H9 (cell line): Measurements from ENCODE around the gene PLXNA4. TPM values are rescaled to one million over a fixed set of nuclear protein-coding genes. Genes with fewer than 3 reads are reported as not detected.

Source experiments
- DNase-seq: peaks from one replicate; pipeline ENCODE4 v3.0.0-alpha.2; 2017
- H2AFZ ChIP-seq: one replicate; pipeline ENCODE4 v1.6.1; 2013; ENCODE audit warnings: mild to moderate bottlenecking, low read length, control low read depth, moderate library complexity
- H2AK5ac ChIP-seq: 2 replicates; pipeline ENCODE4 v1.6.1; 2013; ENCODE audit warnings: low read length, control low read depth, mixed read lengths; ENCODE audit not compliant: insufficient read length
- H2BK120ac ChIP-seq: one replicate; pipeline ENCODE4 v1.6.1; 2013; ENCODE audit warnings: low read depth, mild to moderate bottlenecking, low read length, control low read depth, inconsistent platforms; ENCODE audit not compliant: poor library complexity, severe bottlenecking
- H2BK12ac ChIP-seq: 2 replicates; pipeline ENCODE4 v1.6.1; 2013; ENCODE audit warnings: low read length, control low read depth, mixed read lengths, low read depth; ENCODE audit not compliant: insufficient read length
- H2BK15ac ChIP-seq: 2 replicates; pipeline ENCODE4 v1.6.1; 2013; ENCODE audit warnings: low read depth, low read length, control low read depth
- H2BK20ac ChIP-seq: one replicate; pipeline ENCODE4 v1.6.1; 2013; ENCODE audit warnings: low read depth, mild to moderate bottlenecking, low read length, control low read depth, inconsistent platforms; ENCODE audit not compliant: poor library complexity, severe bottlenecking
- H2BK5ac ChIP-seq: 2 replicates; pipeline ENCODE4 v1.6.1; 2013; ENCODE audit warnings: low read length, control low read depth, mixed read lengths; ENCODE audit not compliant: insufficient read length
- H3K14ac ChIP-seq: 2 replicates; pipeline ENCODE4 v1.6.1; 2013; ENCODE audit warnings: low read length, control low read depth; ENCODE audit not compliant: insufficient read depth
- H3K18ac ChIP-seq: 2 replicates; pipeline ENCODE4 v1.6.1; 2013; ENCODE audit warnings: low read depth, mild to moderate bottlenecking, mixed read lengths, low read length, control low read depth; ENCODE audit not compliant: insufficient read length
- H3K23ac ChIP-seq: 2 replicates; pipeline ENCODE4 v1.6.1; 2013; ENCODE audit warnings: low read length, control low read depth, mixed read lengths, low read depth; ENCODE audit not compliant: insufficient read length
- H3K23me2 ChIP-seq: 2 replicates; pipeline ENCODE4 v1.6.1; 2013; ENCODE audit warnings: low read depth, mild to moderate bottlenecking, mixed read lengths, low read length, control low read depth; ENCODE audit not compliant: insufficient read length, poor library complexity, severe bottlenecking
- H3K27ac ChIP-seq: 2 replicates; pipeline ENCODE4 v1.5.1; 2013; ENCODE audit warnings: low read length, control low read depth, mixed read lengths, low read depth; ENCODE audit not compliant: insufficient read length
- H3K27me3 ChIP-seq: 2 replicates; pipeline ENCODE4 v1.6.1; 2013; ENCODE audit warnings: low read length, control low read depth, inconsistent platforms; ENCODE audit not compliant: insufficient read depth
- H3K4ac ChIP-seq: 2 replicates; pipeline ENCODE4 v1.6.1; 2013; ENCODE audit warnings: low read depth, mild to moderate bottlenecking, control low read depth, inconsistent platforms, low read length, moderate library complexity
- H3K4me1 ChIP-seq: 2 replicates; pipeline ENCODE4 v1.6.1; 2013; ENCODE audit warnings: low read length, control low read depth, inconsistent platforms; ENCODE audit not compliant: insufficient read depth
- H3K4me2 ChIP-seq: 2 replicates; pipeline ENCODE4 v1.6.1; 2013; ENCODE audit warnings: low read length, control low read depth, mixed read lengths; ENCODE audit not compliant: insufficient read length, insufficient read depth
- H3K56ac ChIP-seq: 2 replicates; pipeline ENCODE4 v1.6.1; 2013; ENCODE audit warnings: low read depth, mild to moderate bottlenecking, mixed read lengths, low read length, control low read depth; ENCODE audit not compliant: insufficient read length
- H3K79me1 ChIP-seq: 2 replicates; pipeline ENCODE4 v1.6.1; 2013; ENCODE audit warnings: low read depth, mild to moderate bottlenecking, moderate library complexity, low read length, control low read depth, inconsistent platforms; ENCODE audit not compliant: insufficient read depth, poor library complexity, severe bottlenecking
- H3K79me2 ChIP-seq: 2 replicates; pipeline ENCODE4 v1.6.1; 2013; ENCODE audit warnings: low read length, control low read depth, inconsistent platforms; ENCODE audit not compliant: insufficient read depth
- H3K9ac ChIP-seq: 2 replicates; pipeline ENCODE4 v1.6.1; 2013; ENCODE audit warnings: low read length, control low read depth, mixed read lengths; ENCODE audit not compliant: insufficient read length; ENCODE audit errors: extremely low read depth
- H3K9me3 ChIP-seq: one replicate; pipeline ENCODE4 v1.6.1; 2013; ENCODE audit warnings: low read depth, low read length, inconsistent platforms; ENCODE audit not compliant: control insufficient read depth
- H3T11ph ChIP-seq: one replicate; pipeline ENCODE4 v1.6.1; 2013; ENCODE audit warnings: mild to moderate bottlenecking, low read length, control low read depth, inconsistent platforms
- H4K20me1 ChIP-seq: one replicate; pipeline ENCODE4 v1.6.1; 2013; ENCODE audit not compliant: control insufficient read depth, insufficient read length, insufficient read depth
- H4K5ac ChIP-seq: 2 replicates; pipeline ENCODE4 v1.6.1; 2013; ENCODE audit warnings: low read depth, mild to moderate bottlenecking, mixed read lengths, low read length, control low read depth; ENCODE audit not compliant: insufficient read length
- H4K8ac ChIP-seq: replicated peaks from 2 replicates; pipeline ENCODE4 v1.6.1; 2013; ENCODE audit warnings: low read length, control low read depth, mixed read lengths, low read depth; ENCODE audit not compliant: insufficient read length
- H4K91ac ChIP-seq: 2 replicates; pipeline ENCODE4 v1.6.1; 2013; ENCODE audit warnings: low read depth, mild to moderate bottlenecking, moderate library complexity, mixed read lengths, low read length, control low read depth; ENCODE audit not compliant: insufficient read length
- H3K27ac Mint-ChIP-seq, 3 experiments: 2 replicates in 2 of 3; 3 replicates in 1 of 3; pipeline ENCODE4 v1.8.0; 2020 to 2021; ENCODE audit warnings: mixed read lengths in 3 of 3, mild to moderate bottlenecking in 1 of 3, moderate library complexity in 1 of 3
- H3K27me3 Mint-ChIP-seq: 2 replicates; pipeline ENCODE4 v1.8.0; 2021; ENCODE audit warnings: low read depth, mild to moderate bottlenecking, moderate library complexity, mixed read lengths
- H3K36me3 Mint-ChIP-seq, 3 experiments: 2 replicates in 2 of 3; 3 replicates in 1 of 3; pipeline ENCODE4 v1.8.0; 2020 to 2021; ENCODE audit warnings: low read depth in 3 of 3, mixed read lengths in 3 of 3; ENCODE audit not compliant: insufficient read depth in 1 of 3
- H3K4me1 Mint-ChIP-seq, 2 experiments: 2 replicates each; pipeline ENCODE4 v1.8.0; 2020; ENCODE audit warnings: mixed read lengths in 2 of 2
- H3K4me3 Mint-ChIP-seq, 2 experiments: 2 replicates in 1 of 2; 3 replicates in 1 of 2; pipeline ENCODE4 v1.8.0; 2020 to 2021; ENCODE audit warnings: mild to moderate bottlenecking in 2 of 2, mixed read lengths in 2 of 2, moderate library complexity in 1 of 2
- H3K9me3 Mint-ChIP-seq, 2 experiments: 2 replicates in 1 of 2; 3 replicates in 1 of 2; pipeline ENCODE4 v1.8.0; 2020; ENCODE audit warnings: mild to moderate bottlenecking in 2 of 2, mixed read lengths in 2 of 2, moderate library complexity in 1 of 2
- WGBS: extraction: QIAGEN DNeasy Blood & Tissue Kit; methylation state at CpG from one replicate; pipeline ENCODE4 v1.1.7; 2013; ENCODE audit warnings: missing lambda C conversion rate, low lambda C conversion rate, mixed read lengths; ENCODE audit not compliant: insufficient read length; ENCODE audit errors: extremely low coverage; 5-methylcytosine and 5-hydroxymethylcytosine counted together
- total RNA-seq: library from RNA; stranded (reverse); gene quantifications from 2 replicates; pipeline ENCODE4 v1.2.1, GENCODE V29; 2021
- TF ChIP-seq, protein P1 (sequence below): fragments of 200-600 bp; sonication (generic); conservative IDR thresholded peaks from 3 replicates; pipeline ENCODE4 v1.8.0; 2021; ENCODE audit warnings: antibody characterized with exemption, mild to moderate bottlenecking

Gene PLXNA4
- total RNA-seq, 1 experiment from 2014 or later: 0.35 TPM

DNA sequence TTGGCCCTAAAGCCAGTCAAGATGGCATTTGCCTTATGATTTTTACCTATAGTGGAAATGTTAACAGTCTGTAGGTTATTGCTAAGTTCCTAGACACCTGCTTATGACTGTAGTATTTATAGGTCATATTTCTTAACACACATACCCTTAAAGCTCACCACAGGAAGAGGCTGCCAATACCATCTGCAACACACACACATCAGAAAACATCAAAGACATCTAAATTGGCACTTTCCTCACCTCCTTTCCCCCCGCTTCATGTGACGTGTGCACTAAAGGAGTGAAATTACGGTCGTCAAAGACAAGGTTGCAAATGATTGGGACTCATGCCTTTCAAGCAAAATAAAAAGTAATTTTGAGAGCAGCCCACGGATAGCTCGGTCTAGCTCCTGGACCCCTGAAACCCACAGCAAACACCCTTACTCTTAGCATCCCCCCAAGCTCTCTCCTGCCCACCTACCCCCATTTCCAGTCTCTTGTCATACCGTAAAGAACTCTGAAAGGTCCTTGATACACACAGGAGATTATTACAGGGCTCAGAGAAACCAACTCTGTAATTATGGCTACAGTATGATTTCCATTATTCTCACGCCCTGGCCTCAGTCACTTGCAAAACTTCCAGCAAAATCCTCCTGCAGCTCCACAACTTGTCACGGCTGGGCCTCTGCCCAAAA is 90.5 kb downstream of the PLXNA4 start:
- H3K79me1 ChIP-seq: no peaks in the 10 kb centered on the region

More for the DNA sequence above, 90.5 kb downstream of the PLXNA4 start:
- Histone ChIP-seq H3K9ac (no peak overlapping the region), H2AK5ac (no peak overlapping the region), H4K91ac (no peak overlapping the region), H3K18ac (no peak overlapping the region), H3K23me2 (no peaks in the 10 kb centered on the region), H4K5ac (no peak overlapping the region), H3K9me3 (no peaks in the 10 kb centered on the region), H2BK20ac (no peak overlapping the region), H3K27ac (no peak overlapping the region), H3K79me2 (no peaks in the 10 kb centered on the region), H3K4me2 (no peak overlapping the region), H3K56ac (no peak overlapping the region), H3K4me1 (no peaks in the 10 kb centered on the region), H3K14ac (no peak overlapping the region), H3K27me3 (no peaks in the 10 kb centered on the region), H4K20me1 (no peaks in the 10 kb centered on the region), H2AFZ (no peak overlapping the region), H4K8ac (no peak overlapping the region), H2BK120ac (no peak overlapping the region), H3K23ac (no peak overlapping the region), H2BK5ac (no peak overlapping the region), H3T11ph (no peak overlapping the region), H2BK12ac (no peak overlapping the region), H3K4ac (no peak overlapping the region), H2BK15ac (no peak overlapping the region)
- peaks cover 21% of the 10 kb centered on the region for H3K27me3 Mint-ChIP-seq
- DNase-seq: no peak
- no peaks in the 10 kb centered on the region for H3K9me3 Mint-ChIP-seq
- no CpG with 5 or more reads among the region's 9 CpGs for WGBS
- no peak overlapping the region for H3K27ac Mint-ChIP-seq
- peaks cover 0 to 2% (median 0%) of the 10 kb centered on the region in 3 experiments; a peak in 2 of 7 replicates for H3K36me3 Mint-ChIP-seq
- TF ChIP-seq, protein P1, sequence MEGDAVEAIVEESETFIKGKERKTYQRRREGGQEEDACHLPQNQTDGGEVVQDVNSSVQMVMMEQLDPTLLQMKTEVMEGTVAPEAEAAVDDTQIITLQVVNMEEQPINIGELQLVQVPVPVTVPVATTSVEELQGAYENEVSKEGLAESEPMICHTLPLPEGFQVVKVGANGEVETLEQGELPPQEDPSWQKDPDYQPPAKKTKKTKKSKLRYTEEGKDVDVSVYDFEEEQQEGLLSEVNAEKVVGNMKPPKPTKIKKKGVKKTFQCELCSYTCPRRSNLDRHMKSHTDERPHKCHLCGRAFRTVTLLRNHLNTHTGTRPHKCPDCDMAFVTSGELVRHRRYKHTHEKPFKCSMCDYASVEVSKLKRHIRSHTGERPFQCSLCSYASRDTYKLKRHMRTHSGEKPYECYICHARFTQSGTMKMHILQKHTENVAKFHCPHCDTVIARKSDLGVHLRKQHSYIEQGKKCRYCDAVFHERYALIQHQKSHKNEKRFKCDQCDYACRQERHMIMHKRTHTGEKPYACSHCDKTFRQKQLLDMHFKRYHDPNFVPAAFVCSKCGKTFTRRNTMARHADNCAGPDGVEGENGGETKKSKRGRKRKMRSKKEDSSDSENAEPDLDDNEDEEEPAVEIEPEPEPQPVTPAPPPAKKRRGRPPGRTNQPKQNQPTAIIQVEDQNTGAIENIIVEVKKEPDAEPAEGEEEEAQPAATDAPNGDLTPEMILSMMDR: no peak
- H3K4me3 Mint-ChIP-seq: no peak overlapping the region
- peaks cover 0 to 14% of the 10 kb centered on the region in 2 experiments; a peak in 2 of 4 replicates for H3K4me1 Mint-ChIP-seq
